ENCODE data around the gene ZFP1.
"Not testable (repeated sequence)": the region's sequence is repeated elsewhere in the genome, so short reads cannot be mapped to it uniquely, and the experiment has no call there.

The ZFP1 gene

GRCh38 chr16:75203667-75204409 is 55.5 kb downstream of the ZFP1 start:
- Histone ChIP-seq H3K9me3 (ENCODE audit: control insufficient read depth, low read length) (no peaks in the 10 kb centered on the region), H3K9ac (ENCODE audit: low read length) (no peak overlapping the region), H3K36me3 (ENCODE audit: control insufficient read depth, insufficient read depth, low read length) (no peaks in the 10 kb centered on the region), H3K4me3 (ENCODE audit: low read length) (no peak overlapping the region), H3K27me3 (ENCODE audit: control insufficient read depth, insufficient read depth, low read length) (no peaks in the 10 kb centered on the region), H3K4me1 (ENCODE audit: control insufficient read depth, insufficient read depth, low read length) (no peaks in the 10 kb centered on the region)

GRCh38 chr16:75204410-75204758 is 56.1 kb downstream of the ZFP1 start:
- no peaks in the 10 kb centered on the region for H3K4me1 ChIP-seq (ENCODE audit: control insufficient read depth, insufficient read depth, low read length)
- H3K4me3 ChIP-seq (ENCODE audit: low read length), result no peak overlapping the region
- H3K9me3 ChIP-seq (ENCODE audit: control insufficient read depth, low read length), result no peaks in the 10 kb centered on the region
- H3K9ac ChIP-seq (ENCODE audit: low read length), result no peak overlapping the region
- H3K27me3 ChIP-seq (ENCODE audit: control insufficient read depth, insufficient read depth, low read length), result no peaks in the 10 kb centered on the region
- H3K36me3 ChIP-seq (ENCODE audit: control insufficient read depth, insufficient read depth, low read length), result no peaks in the 10 kb centered on the region

- not testable (repeated sequence) for H3K27me3 ChIP-seq (ENCODE audit: control insufficient read depth, insufficient read depth, low read length); H3K4me3 ChIP-seq (ENCODE audit: low read length); H3K4me1 ChIP-seq (ENCODE audit: control insufficient read depth, insufficient read depth, low read length); H3K9me3 ChIP-seq (ENCODE audit: control insufficient read depth, low read length); H3K9ac ChIP-seq (ENCODE audit: low read length); H3K36me3 ChIP-seq (ENCODE audit: control insufficient read depth, insufficient read depth, low read length)
These were observed 56.6 kb downstream of the ZFP1 start for GRCh38 chr16:75204905-75205304.

DNA sequence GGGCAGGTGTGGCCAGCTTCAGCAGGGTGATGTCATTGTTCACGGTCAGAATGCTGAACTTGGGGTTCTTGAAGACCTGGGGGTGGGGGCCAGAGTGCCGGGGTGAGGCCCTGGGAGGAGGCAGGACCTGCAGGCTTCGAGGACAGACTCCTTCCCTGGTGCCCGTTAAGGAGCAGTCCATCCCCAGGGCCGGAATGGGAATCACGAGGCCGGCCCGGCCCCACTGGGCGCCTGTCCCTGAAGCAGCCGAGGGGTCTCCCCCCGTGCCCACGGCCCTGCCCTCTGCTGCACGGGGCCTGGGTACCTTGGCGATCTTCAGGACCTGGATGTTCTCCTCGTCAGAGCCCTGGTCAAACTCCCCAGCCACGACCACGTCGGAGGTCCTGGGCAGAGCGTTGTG is 57.1 kb downstream of the ZFP1 start:
- not testable (repeated sequence) for H3K4me1 ChIP-seq (ENCODE audit: control insufficient read depth, insufficient read depth, low read length); H3K9ac ChIP-seq (ENCODE audit: low read length); H3K4me3 ChIP-seq (ENCODE audit: low read length); H3K27me3 ChIP-seq (ENCODE audit: control insufficient read depth, insufficient read depth, low read length); H3K9me3 ChIP-seq (ENCODE audit: control insufficient read depth, low read length); H3K36me3 ChIP-seq (ENCODE audit: control insufficient read depth, insufficient read depth, low read length)

DNA sequence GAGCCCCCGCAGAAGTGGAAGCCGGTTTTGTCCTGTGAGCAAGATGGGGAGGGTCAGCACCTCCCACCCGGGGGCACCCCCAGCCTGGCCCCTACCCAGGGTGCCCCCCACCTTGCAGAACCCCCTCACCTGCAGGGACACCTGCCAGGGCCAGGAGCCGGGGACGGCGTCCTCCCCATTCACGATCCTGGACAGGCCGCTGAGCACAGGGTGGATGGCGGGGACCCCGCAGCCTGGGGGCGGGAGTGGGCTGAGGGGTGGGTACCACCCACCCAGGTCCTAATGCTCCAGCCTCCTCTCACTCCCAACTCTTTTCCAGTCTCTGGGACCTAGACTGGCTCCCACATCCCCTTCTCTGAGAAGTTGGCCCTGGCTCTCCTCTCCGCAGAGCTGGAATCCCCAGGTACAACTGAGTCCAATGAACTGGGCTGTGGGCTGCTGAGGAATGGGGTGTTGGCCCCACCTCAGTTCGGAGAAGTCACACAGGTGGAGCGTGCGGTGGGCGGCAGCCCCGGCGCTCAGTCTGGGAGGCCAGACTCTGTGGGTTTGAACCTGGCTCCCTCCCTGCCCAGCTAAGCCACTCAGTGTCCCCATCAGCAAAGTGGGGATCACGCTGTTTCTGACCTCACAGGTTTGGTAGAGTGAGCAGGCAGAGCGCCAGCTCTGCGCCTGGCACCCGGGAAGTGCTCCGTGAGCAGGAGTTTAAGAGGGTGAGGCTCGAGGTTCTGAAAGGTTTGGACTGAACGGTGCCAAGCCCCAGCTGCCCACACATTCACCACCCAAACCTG is 57.8 kb downstream of the ZFP1 start:
- H3K36me3 ChIP-seq (ENCODE audit: control insufficient read depth, insufficient read depth, low read length); H3K27me3 ChIP-seq (ENCODE audit: control insufficient read depth, insufficient read depth, low read length); H3K9ac ChIP-seq (ENCODE audit: low read length); H3K4me3 ChIP-seq (ENCODE audit: low read length); H3K4me1 ChIP-seq (ENCODE audit: control insufficient read depth, insufficient read depth, low read length); H3K9me3 ChIP-seq (ENCODE audit: control insufficient read depth, low read length): not testable (repeated sequence)

GRCh38 chr16:75206749-75207451 is 58.6 kb downstream of the ZFP1 start, which contains the start of gene CTRB2:
Gene CTRB2 (minus strand): TSS chr16:75207161. CDS start chr16:75207141, 20 bp downstream.
- Histone ChIP-seq H3K36me3 (ENCODE audit: control insufficient read depth, insufficient read depth, low read length) (no peaks in the 10 kb centered on the region), H3K9me3 (ENCODE audit: control insufficient read depth, low read length) (no peaks in the 10 kb centered on the region), H3K9ac (ENCODE audit: low read length) (no peak within 1 kb of the TSS), H3K27me3 (ENCODE audit: control insufficient read depth, insufficient read depth, low read length) (no peaks in the 10 kb centered on the region), H3K4me3 (ENCODE audit: low read length) (no peak within 1 kb of the TSS), H3K4me1 (ENCODE audit: control insufficient read depth, insufficient read depth, low read length) (no peaks in the 10 kb centered on the region)

DNA sequence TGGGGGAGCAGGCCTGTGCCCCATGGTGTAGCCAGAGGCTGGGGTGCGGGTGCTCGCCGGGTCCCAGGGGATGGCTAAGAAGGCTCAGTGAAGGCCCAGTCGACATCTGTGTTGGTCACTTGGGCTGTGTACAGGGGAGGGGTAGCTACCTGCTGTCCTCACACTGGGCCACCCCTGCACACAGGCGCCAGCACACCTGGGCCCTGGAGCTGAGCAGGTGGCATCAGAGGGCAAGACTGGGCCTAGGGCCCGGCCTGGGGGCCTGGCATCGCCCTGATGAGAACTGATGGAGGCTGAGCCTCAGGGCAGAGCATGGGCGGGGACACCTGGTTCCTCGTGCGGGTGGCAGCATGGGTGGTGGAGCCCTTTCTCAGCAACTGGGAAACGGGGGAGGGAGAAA is 59.5 kb downstream of the ZFP1 start:
- Histone ChIP-seq H3K9me3 (ENCODE audit: control insufficient read depth, low read length) (no peaks in the 10 kb centered on the region), H3K4me3 (ENCODE audit: low read length) (no peak overlapping the region), H3K27me3 (ENCODE audit: control insufficient read depth, insufficient read depth, low read length) (no peaks in the 10 kb centered on the region), H3K36me3 (ENCODE audit: control insufficient read depth, insufficient read depth, low read length) (no peaks in the 10 kb centered on the region), H3K9ac (ENCODE audit: low read length) (no peak overlapping the region), H3K4me1 (ENCODE audit: control insufficient read depth, insufficient read depth, low read length) (no peaks in the 10 kb centered on the region)

GRCh38 chr16:75208242-75208825 is 60.0 kb downstream of the ZFP1 start:
- H3K4me1 ChIP-seq (ENCODE audit: control insufficient read depth, insufficient read depth, low read length), result no peaks in the 10 kb centered on the region
- no peak overlapping the region for H3K9ac ChIP-seq (ENCODE audit: low read length)
- no peaks in the 10 kb centered on the region for H3K9me3 ChIP-seq (ENCODE audit: control insufficient read depth, low read length)

GRCh38 chr16:75208861-75209505 is 60.7 kb downstream of the ZFP1 start:
- no peaks in the 10 kb centered on the region for H3K4me1 ChIP-seq (ENCODE audit: control insufficient read depth, insufficient read depth, low read length)
- H3K9ac ChIP-seq (ENCODE audit: low read length), result no peak overlapping the region
- H3K4me3 ChIP-seq (ENCODE audit: low read length), result no peak overlapping the region
- no peaks in the 10 kb centered on the region for H3K27me3 ChIP-seq (ENCODE audit: control insufficient read depth, insufficient read depth, low read length)
- H3K9me3 ChIP-seq (ENCODE audit: control insufficient read depth, low read length), result no peaks in the 10 kb centered on the region
- H3K36me3 ChIP-seq (ENCODE audit: control insufficient read depth, insufficient read depth, low read length), result no peaks in the 10 kb centered on the region

More at GRCh38 chr16:75208242-75208825, 60.0 kb downstream of the ZFP1 start:
- no peaks in the 10 kb centered on the region for H3K27me3 ChIP-seq (ENCODE audit: control insufficient read depth, insufficient read depth, low read length)
- no peak overlapping the region for H3K4me3 ChIP-seq (ENCODE audit: low read length)
- no peaks in the 10 kb centered on the region for H3K36me3 ChIP-seq (ENCODE audit: control insufficient read depth, insufficient read depth, low read length)

DNA sequence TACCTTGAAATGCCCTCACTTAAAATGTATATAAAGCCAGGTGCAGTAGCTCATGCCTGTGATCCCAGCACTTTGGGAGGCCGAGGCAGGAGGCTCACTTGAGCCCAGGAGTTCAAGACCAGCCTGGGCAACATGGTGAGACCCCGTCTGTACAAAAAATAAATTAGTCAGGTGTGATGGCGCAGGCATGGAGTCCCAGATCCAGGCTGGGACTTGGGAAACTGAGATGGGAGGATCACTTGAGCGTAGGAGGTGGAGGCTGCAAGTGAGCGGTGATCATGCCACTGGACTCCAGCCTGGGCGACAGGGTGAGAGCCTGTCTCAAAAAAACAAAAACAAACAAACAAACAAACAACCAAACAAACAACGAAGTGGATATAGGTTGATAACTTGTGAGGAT is 61.2 kb downstream of the ZFP1 start:
- not testable (repeated sequence) for H3K9ac ChIP-seq (ENCODE audit: low read length); H3K36me3 ChIP-seq (ENCODE audit: control insufficient read depth, insufficient read depth, low read length); H3K27me3 ChIP-seq (ENCODE audit: control insufficient read depth, insufficient read depth, low read length); H3K4me1 ChIP-seq (ENCODE audit: control insufficient read depth, insufficient read depth, low read length); H3K9me3 ChIP-seq (ENCODE audit: control insufficient read depth, low read length); H3K4me3 ChIP-seq (ENCODE audit: low read length)

- Histone ChIP-seq H3K27me3 (ENCODE audit: control insufficient read depth, insufficient read depth, low read length) (no peaks in the 10 kb centered on the region), H3K4me3 (ENCODE audit: low read length) (no peak overlapping the region), H3K9me3 (ENCODE audit: control insufficient read depth, low read length) (no peaks in the 10 kb centered on the region), H3K9ac (ENCODE audit: low read length) (no peak overlapping the region), H3K36me3 (ENCODE audit: control insufficient read depth, insufficient read depth, low read length) (no peaks in the 10 kb centered on the region), H3K4me1 (ENCODE audit: control insufficient read depth, insufficient read depth, low read length) (no peaks in the 10 kb centered on the region)
These were observed 61.6 kb downstream of the ZFP1 start for GRCh38 chr16:75209944-75210343.

Measured in mucosa of stomach (tissue), 1 donor.